ENCODE measurements around the gene EFR3B. TPM values are rescaled to one million over a fixed set of nuclear protein-coding genes. Genes with fewer than 3 reads are reported as not detected.

The EFR3B gene
- total RNA-seq, 1 donor from 2014 or later = 17.2 TPM

- H3K36me3 ChIP-seq = no peaks in the 10 kb centered on the region
- Mint-ChIP-seq H3K27me3 (ENCODE audit: insufficient read depth, low read depth) (peaks cover 15% of the 10 kb centered on the region), H3K27ac (no peak overlapping the region), H3K36me3 (no peaks in the 10 kb centered on the region), H3K4me1 (peaks cover 8% of the 10 kb centered on the region), H3K9me3 (peaks cover 7% of the 10 kb centered on the region), H3K4me3 (no peak overlapping the region)
- no peaks in the 10 kb centered on the region for H4K20me1 ChIP-seq (ENCODE audit: low read depth)
- no peak overlapping the region for H3K4me2 ChIP-seq
- H3K4me3 ChIP-seq = no peak overlapping the region
- H3K9ac ChIP-seq = no peak overlapping the region
- no peaks in the 10 kb centered on the region for H3K9me3 ChIP-seq (ENCODE audit: low read depth)
- no peaks in the 10 kb centered on the region for H3K79me2 ChIP-seq (ENCODE audit: low read depth)
- no peak for DNase-seq (ENCODE audit: low spot score)
- H3K4me1 ChIP-seq = no peaks in the 10 kb centered on the region
- no peak overlapping the region for H3K27ac ChIP-seq
- H3F3A ChIP-seq (ENCODE audit: low read depth) = peaks cover 4% of the 10 kb centered on the region
- TF ChIP-seq CTCF (IDR thresholded peaks at IDR 0.05) (no peak), EZH2phosphoT487 (IDR thresholded peaks at IDR 0.05) (no peak), EZH2 (IDR thresholded peaks at IDR 0.05) (no peak)
- no peak overlapping the region for H2AFZ ChIP-seq (replicated peaks)
- H3K27me3 ChIP-seq = peaks cover 10% of the 10 kb centered on the region
These were observed 6.2 kb upstream of the EFR3B start for GRCh38 chr2:25035537-25036220.

- no peaks in the 10 kb centered on the region for H3K36me3 Mint-ChIP-seq
- H3F3A ChIP-seq (ENCODE audit: low read depth) = peaks cover 9% of the 10 kb centered on the region
- no peaks in the 10 kb centered on the region for H3K79me2 ChIP-seq (ENCODE audit: low read depth)
- H2AFZ ChIP-seq (replicated peaks) = no peak overlapping the region
- no peak overlapping the region for H3K27ac ChIP-seq
- peaks cover 16% of the 10 kb centered on the region for H3K27me3 ChIP-seq
- H4K20me1 ChIP-seq (ENCODE audit: low read depth) = no peaks in the 10 kb centered on the region
- no peaks in the 10 kb centered on the region for H3K36me3 ChIP-seq
- peaks cover 17% of the 10 kb centered on the region for H3K27me3 Mint-ChIP-seq (ENCODE audit: insufficient read depth, low read depth)
- H3K4me1 Mint-ChIP-seq = peaks cover 10% of the 10 kb centered on the region
- H3K4me3 Mint-ChIP-seq = no peak overlapping the region
- H3K4me3 ChIP-seq = no peak overlapping the region
- no peak overlapping the region for H3K27ac Mint-ChIP-seq
- no peak overlapping the region for H3K4me2 ChIP-seq
- peaks cover 7% of the 10 kb centered on the region for H3K9me3 Mint-ChIP-seq
- no peaks in the 10 kb centered on the region for H3K9me3 ChIP-seq (ENCODE audit: low read depth)
- peaks cover 5% of the 10 kb centered on the region for H3K4me1 ChIP-seq
- no peak for TF ChIP-seq EZH2phosphoT487 (IDR thresholded peaks at IDR 0.05)
- TF ChIP-seq CTCF (IDR thresholded peaks at IDR 0.05) = no peak
- no peak for TF ChIP-seq EZH2 (IDR thresholded peaks at IDR 0.05)
- peak; percentile 24 for DNase-seq (ENCODE audit: low spot score)
- no peak overlapping the region for H3K9ac ChIP-seq
These were observed 5.7 kb upstream of the EFR3B start for GRCh38 chr2:25036221-25036559.

GRCh38 chr2:25039126-25039525, 2.8 kb upstream of the EFR3B start:
- Mint-ChIP-seq H3K9me3 (peaks cover under 1% of the 10 kb centered on the region), H3K27me3 (ENCODE audit: insufficient read depth, low read depth) (peaks cover 17% of the 10 kb centered on the region), H3K4me1 (peaks cover 24% of the 10 kb centered on the region), H3K36me3 (peaks cover 2% of the 10 kb centered on the region), H3K4me3 (no peak overlapping the region), H3K27ac (no peak overlapping the region)
- Histone ChIP-seq H4K20me1 (ENCODE audit: low read depth) (peaks cover 12% of the 10 kb centered on the region), H3K79me2 (ENCODE audit: low read depth) (peaks cover 15% of the 10 kb centered on the region), H3K4me1 (peaks cover 13% of the 10 kb centered on the region), H2AFZ (replicated peaks) (no peak overlapping the region), H3K4me3 (no peak overlapping the region), H3K4me2 (no peak overlapping the region), H3F3A (ENCODE audit: low read depth) (peaks cover 22% of the 10 kb centered on the region), H3K36me3 (no peaks in the 10 kb centered on the region), H3K9me3 (ENCODE audit: low read depth) (no peaks in the 10 kb centered on the region), H3K27me3 (peaks cover 22% of the 10 kb centered on the region), H3K27ac (no peak overlapping the region), H3K9ac (no peak overlapping the region)
- TF ChIP-seq CTCF (IDR thresholded peaks at IDR 0.05) (no peak), EZH2 (IDR thresholded peaks at IDR 0.05) (no peak)
- DNase-seq (ENCODE audit: low spot score) = no peak

All from neural progenitor cell (in vitro differentiated cells).